ENCODE measurements around the gene BZW2.

BZW2 gene

DNA sequence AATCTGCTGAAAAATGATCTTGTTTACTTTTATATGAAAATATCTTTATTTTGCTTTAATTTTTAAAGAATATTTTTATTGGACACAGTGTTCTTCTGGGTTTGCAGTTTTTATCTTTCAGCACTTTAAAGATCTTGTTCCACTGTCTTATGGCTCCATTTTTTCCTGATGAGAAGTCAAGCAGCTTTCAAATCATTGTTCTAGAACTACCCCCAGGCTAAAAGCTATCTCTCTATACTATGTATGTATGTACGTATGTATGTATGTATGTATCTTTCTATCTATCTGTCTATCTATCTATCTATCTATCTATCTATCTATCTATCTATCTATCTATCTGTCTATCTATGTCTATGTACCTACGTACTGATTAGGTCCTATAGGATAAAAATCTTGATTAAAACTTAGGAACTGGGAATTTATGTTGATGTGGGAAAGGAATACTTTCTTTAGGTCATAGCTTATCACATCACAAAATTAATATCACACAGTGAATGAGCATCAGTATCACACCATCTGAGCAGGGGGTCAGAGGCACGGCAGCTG lies 72.2 kb downstream of the BZW2 start:
- no peak for DNase-seq (ENCODE audit: low read depth in 2 of 2)

- no peak for DNase-seq (ENCODE audit: low read depth in 2 of 2)
Measured at GRCh38 chr7:16719699-16720098, 73.7 kb downstream of the BZW2 start.

DNA sequence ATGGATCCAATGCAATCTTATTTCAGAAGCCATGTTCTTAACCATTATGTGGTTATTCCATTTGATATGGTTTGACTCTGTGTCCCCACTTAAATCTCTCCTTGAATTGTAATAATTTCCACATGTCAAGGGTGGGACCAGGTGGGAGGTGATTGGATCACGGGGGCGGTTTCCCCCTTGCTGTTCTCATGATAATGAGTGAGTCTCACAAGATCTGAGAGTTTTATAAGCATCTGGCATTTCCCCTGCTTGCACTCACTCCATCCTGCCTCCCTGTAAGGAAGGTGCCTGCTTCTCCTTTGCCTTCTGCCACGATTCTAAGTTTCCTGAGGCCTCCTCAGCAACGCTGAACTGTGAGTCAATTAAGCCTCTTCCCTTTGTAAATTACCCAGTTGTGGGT lies 75.6 kb downstream of the BZW2 start:
- no peak for DNase-seq (ENCODE audit: low read depth in 2 of 2)

DNA sequence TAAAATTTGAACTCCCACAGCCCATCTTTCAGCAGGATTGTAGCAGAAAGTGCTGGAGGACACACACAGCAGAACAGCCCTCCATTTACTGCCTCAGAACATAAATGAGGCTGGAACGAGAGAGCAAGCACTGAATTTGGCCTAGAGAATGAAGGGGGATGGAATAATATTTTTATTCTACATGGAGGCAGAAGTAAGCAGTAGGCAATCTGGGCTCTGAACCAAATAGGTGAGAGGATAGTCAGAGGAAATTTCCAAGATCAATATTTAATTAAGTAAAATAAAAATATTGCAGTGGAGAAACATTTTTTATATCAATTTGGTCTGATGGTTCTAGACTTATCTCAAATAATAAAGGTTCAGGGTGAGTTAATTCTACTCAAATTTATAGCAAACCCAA lies 78.4 kb downstream of the BZW2 start:
- no peak for DNase-seq (ENCODE audit: low read depth in 2 of 2)

DNA sequence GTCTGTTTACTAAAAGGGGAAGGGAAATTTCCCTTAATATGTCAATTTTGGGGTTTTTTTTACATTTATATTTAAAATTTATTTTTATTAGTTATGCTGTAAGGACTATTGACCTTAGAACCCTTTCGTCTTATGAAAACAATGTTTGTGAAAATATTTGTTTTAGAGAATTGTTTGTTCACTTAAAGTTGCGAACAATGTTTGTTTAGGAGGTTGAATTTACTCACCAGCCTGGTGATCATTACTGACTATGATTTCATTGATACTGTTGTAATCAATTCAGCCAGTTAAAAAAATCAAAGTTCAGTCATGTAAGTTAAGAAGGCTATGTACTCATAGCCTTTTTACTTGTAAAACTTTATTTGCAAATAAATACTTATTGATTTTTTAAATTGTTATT lies 80.2 kb downstream of the BZW2 start:
- DNase-seq (ENCODE audit: low read depth in 2 of 2): no peak

GRCh38 chr7:16727736-16728135 lies 81.8 kb downstream of the BZW2 start:
- no peak for DNase-seq (ENCODE audit: low read depth in 2 of 2)

- DNase-seq (ENCODE audit: low read depth in 2 of 2): no peak
Measured at GRCh38 chr7:16728811-16729210, 82.8 kb downstream of the BZW2 start.

GRCh38 chr7:16729541-16729940 lies 83.6 kb downstream of the BZW2 start:
- DNase-seq (ENCODE audit: low read depth in 2 of 2): no peak

DNA sequence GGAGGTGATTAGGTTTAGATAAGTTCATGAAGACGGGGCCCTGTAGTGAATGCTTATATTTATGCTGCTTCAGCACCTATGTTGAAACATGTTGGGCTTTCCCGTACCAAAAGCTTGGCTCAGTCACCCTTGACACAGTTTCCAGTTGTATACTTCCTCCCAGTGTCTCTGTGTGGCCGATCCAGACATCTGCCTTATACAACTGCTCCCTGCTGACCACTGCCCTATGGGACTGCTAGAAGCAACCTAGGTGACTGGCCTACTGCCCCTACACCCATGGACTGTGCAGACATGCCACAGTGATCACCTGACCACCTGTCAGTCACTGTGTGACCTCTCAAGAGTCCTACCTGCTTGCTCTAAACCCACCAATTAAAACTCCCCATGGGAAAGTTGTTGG lies 85.0 kb downstream of the BZW2 start:
- DNase-seq (ENCODE audit: low read depth in 2 of 2): no peak

DNA sequence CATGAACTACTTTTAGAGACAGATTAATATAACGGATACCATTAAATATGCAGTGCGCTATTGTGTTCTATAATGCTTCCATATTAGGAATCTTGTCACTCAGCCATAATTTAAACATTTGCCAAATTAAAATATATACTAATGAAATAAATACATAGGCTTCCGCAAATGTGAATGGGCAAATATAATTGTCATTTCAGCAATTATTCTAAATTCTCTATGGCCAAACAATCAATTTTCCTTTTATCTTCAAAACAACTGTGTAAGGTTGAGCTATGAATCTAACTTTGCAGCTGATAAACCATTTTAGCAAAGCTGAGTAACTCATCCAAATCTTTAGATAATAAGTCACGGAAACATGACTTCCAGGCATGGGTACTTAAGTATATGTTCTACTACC lies 86.8 kb downstream of the BZW2 start:
- DNase-seq (ENCODE audit: low read depth in 2 of 2): no peak

GRCh38 chr7:16734148-16734726 lies 88.3 kb downstream of the BZW2 start:
- DNase-seq (ENCODE audit: low read depth in 2 of 2): no peak

GRCh38 chr7:16735020-16735419 lies 89.0 kb downstream of the BZW2 start:
- no peak for DNase-seq (ENCODE audit: low read depth in 2 of 2)

- no peak for DNase-seq (ENCODE audit: low read depth in 2 of 2)
Measured at GRCh38 chr7:16738011-16738688, 92.2 kb downstream of the BZW2 start.

GRCh38 chr7:16739863-16740622 lies 94.1 kb downstream of the BZW2 start:
- DNase-seq (ENCODE audit: low read depth in 2 of 2): no peak

DNA sequence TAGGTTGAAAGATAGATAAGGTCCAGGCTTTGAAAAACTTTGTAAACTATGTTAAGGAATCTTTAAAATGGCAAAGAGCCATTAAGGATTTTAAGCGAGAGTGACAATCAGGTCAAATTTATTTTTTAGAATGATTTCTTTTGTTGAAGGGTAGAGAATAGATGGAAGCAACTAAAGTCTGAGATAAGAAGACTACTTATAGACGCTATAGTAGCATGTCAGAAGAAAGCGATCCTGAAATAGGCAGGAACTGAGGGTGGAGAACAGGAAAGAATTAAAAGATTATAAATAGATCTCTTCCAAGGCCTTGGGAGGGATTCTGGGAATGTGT lies 94.6 kb downstream of the BZW2 start:
- DNase-seq (ENCODE audit: low read depth in 2 of 2): no peak

DNA sequence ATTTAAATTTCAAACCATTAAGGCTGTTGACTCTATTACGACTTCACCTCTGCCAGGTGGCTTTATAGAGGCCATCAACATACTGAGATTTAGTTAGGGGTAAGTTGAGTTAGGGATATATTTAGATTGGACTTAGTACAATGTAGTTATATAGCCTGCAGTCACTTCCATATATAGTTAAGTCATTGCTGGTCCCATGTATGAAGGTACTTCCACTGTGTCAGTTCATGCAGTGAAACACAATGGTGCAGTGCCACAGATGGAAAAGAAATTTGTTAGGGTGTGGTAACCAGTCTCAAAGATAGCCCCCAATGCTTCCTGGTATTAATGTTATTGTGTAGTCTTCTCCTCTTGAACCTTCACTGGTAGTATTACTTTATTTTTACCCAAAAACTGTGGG lies 95.0 kb downstream of the BZW2 start:
- DNase-seq (ENCODE audit: low read depth in 2 of 2): no peak

GRCh38 chr7:16741676-16742075 lies 95.7 kb downstream of the BZW2 start:
- DNase-seq (ENCODE audit: low read depth in 2 of 2): no peak

- DNase-seq (ENCODE audit: low read depth in 2 of 2): no peak
Measured at GRCh38 chr7:16742547-16742946, 96.6 kb downstream of the BZW2 start.

DNA sequence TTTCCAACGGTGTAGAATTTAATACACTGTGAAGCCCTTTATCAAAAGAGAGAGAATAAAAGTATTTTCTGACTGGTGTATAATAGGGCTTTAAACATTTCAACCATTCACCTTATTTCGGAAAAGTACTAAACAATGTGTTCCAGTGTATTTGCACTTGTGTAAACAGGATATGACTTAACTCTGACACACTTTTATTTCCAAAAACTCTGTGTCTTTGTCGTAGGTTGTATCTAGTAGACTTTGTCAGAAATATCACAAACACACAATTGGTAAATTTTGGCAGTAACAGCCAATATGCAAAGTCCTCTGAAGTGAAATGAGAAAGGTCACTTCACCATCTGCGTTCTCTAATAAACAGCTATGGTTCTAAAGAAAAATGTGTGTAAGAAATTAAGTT lies 97.3 kb downstream of the BZW2 start:
- no peak for DNase-seq (ENCODE audit: low read depth in 2 of 2)

- DNase-seq (ENCODE audit: low read depth in 2 of 2): no peak
Measured at GRCh38 chr7:16744518-16745250, 98.7 kb downstream of the BZW2 start.

- no peak for DNase-seq (ENCODE audit: low read depth in 2 of 2)
Measured at GRCh38 chr7:16745645-16746044, 99.7 kb downstream of the BZW2 start.

DNA sequence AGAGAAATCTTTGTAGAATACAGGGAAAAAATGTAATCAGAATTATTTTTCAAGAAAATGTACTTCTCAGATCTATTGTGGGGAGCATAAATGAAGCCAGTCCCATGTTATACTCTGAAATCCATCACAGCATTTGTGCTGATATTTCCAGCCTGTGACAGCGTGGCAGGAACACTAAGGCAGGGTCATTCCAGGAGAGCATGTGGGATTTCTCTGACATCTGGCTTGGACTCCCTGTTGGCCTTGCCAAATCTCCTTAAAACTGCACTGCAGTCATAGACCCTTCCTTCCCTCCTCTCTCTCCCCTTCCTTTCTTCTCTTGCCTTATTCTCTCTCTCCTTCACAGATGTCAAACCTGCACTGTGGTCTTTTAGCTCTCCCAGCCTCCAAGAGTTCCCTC lies 101.1 kb downstream of the BZW2 start:
- DNase-seq (ENCODE audit: low read depth in 2 of 2): no peak
